ENCODE data around the gene NR2F2.

NR2F2 gene

DNA sequence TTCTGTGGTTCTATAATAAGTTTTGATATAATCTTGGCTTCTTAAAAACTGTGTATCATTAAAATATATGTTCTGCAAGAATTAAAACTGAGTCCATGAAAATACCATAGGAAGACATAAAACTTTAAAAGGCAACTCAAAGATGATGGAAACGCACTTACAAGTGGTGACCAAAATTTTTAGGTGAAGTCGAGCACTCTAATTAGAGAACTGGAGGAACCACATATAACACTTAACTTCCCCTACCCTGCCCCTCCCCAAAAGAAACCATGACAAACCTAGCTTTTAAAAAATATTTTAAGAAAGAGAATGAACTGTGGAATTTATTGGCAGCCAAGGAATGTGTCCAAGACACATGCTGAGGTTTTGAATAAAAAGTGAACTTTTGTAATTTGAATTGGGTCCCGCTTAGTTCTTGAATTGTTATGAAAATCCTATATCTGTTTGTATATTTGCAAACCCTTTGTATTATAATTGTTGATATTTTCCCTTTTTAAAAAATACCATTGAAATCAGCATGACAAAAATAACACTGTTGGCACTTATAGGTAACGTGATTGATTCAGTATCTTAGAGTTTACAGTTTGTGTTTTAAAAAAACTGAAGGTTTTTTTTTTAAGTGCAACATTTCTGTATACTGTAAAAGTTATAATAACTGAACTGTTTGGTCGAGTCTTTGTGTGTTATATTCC lies 7.7 kb downstream of the NR2F2 start:
- Histone ChIP-seq H3F3A (ENCODE audit: control insufficient read depth, insufficient read depth) (no peaks in the 10 kb centered on the region), H3K4me1 (ENCODE audit: control insufficient read depth, low read length) (no peaks in the 10 kb centered on the region), H4K20me1 (ENCODE audit: control insufficient read depth, insufficient read depth, low read depth, low read length) (no peaks in the 10 kb centered on the region), H3K9me2 (replicated peaks; ENCODE audit: control insufficient read depth, low read length) (no peaks in the 10 kb centered on the region), H3K36me3 (ENCODE audit: control insufficient read depth, low read length) (no peaks in the 10 kb centered on the region), H3K9me3 (ENCODE audit: control insufficient read depth, insufficient read depth, low read length) (peaks cover 6% of the 10 kb centered on the region; the same call in 1 of the 2 replicates), H3K79me2 (ENCODE audit: control insufficient read depth, low read length) (no peaks in the 10 kb centered on the region), H3K4me2 (ENCODE audit: low read length) (no peak overlapping the region), H3K27me3 (ENCODE audit: control insufficient read depth, low read length) (no peaks in the 10 kb centered on the region), H3K4me3 (ENCODE audit: low read length) (no peak overlapping the region), H3K27ac (ENCODE audit: low read depth, low read length) (no peak overlapping the region)
- TF ChIP-seq CTCF (IDR thresholded peaks at IDR 0.05; ENCODE audit: low read depth, low read length, poor library complexity, severe bottlenecking), result no peak
- no peak for TF ChIP-seq EZH2phosphoT487 (IDR thresholded peaks at IDR 0.05; ENCODE audit: borderline replicate concordance, low read length)

DNA sequence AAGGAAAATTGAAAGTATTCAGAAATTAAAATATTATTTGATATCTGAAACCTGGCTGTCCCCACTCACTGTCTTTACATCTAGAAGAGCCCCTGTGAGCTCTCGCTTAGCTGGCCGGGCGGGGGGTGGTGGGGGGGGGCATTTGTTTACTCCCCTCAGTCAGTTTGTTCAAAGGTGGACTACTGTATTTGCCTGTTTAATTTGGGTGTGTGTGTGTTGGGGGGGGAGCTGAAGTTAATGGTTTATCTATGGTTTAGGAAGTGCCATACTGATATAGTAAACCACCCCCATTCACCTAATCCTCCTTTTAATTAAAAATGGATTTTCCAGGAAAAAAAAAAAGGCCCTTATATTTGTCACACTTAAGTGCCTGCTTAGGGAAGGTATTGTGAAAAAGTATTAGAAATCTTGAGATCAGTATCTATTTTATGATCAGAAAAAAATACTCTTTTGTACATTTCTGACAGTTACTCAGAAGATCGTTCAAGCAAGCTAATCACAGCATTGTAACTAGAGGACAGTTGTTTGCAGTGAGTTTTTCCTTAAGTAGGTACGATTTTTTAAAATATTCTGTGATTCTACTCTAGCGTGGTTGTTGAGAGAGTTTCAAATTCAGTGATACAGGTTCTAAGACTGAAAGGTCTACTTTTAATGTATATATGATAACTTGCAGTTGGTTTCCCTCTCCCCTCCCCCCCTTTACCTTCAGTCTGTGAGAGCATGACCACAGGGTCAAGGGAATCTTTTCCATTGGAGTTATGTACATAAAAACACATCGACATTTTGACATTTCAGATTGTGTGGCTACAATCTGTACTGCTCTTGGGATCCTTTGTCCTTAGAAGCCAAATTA lies 8.5 kb downstream of the NR2F2 start:
- H3K79me2 ChIP-seq (ENCODE audit: control insufficient read depth, low read length), result no peaks in the 10 kb centered on the region
- H3K9me3 ChIP-seq (ENCODE audit: control insufficient read depth, insufficient read depth, low read length), result 0 out of 2 replicates have a peak, but pooled peaks cover 3% of the 10 kb centered on the region
- no peaks in the 10 kb centered on the region for H4K20me1 ChIP-seq (ENCODE audit: control insufficient read depth, insufficient read depth, low read depth, low read length)
- H3K4me3 ChIP-seq (ENCODE audit: low read length), result no peak overlapping the region
- no peaks in the 10 kb centered on the region for H3F3A ChIP-seq (ENCODE audit: control insufficient read depth, insufficient read depth)
- no peaks in the 10 kb centered on the region for H3K36me3 ChIP-seq (ENCODE audit: control insufficient read depth, low read length)
- no peak overlapping the region for H3K27ac ChIP-seq (ENCODE audit: low read depth, low read length)
- no peak overlapping the region for H3K4me2 ChIP-seq (ENCODE audit: low read length)
- TF ChIP-seq CTCF (IDR thresholded peaks at IDR 0.05; ENCODE audit: low read depth, low read length, poor library complexity, severe bottlenecking), result no peak
- no peak for TF ChIP-seq EZH2phosphoT487 (IDR thresholded peaks at IDR 0.05; ENCODE audit: borderline replicate concordance, low read length)
- H3K9me2 ChIP-seq (replicated peaks; ENCODE audit: control insufficient read depth, low read length), result no peaks in the 10 kb centered on the region
- no peaks in the 10 kb centered on the region for H3K27me3 ChIP-seq (ENCODE audit: control insufficient read depth, low read length)
- H3K4me1 ChIP-seq (ENCODE audit: control insufficient read depth, low read length), result no peaks in the 10 kb centered on the region

- H3K27me3 ChIP-seq (ENCODE audit: control insufficient read depth, low read length), result no peaks in the 10 kb centered on the region
- H3K4me2 ChIP-seq (ENCODE audit: low read length), result no peak overlapping the region
- no peaks in the 10 kb centered on the region for H3K9me2 ChIP-seq (replicated peaks; ENCODE audit: control insufficient read depth, low read length)
- no peaks in the 10 kb centered on the region for H3K36me3 ChIP-seq (ENCODE audit: control insufficient read depth, low read length)
- no peaks in the 10 kb centered on the region for H3K9me3 ChIP-seq (ENCODE audit: control insufficient read depth, insufficient read depth, low read length)
- no peak overlapping the region for H3K27ac ChIP-seq (ENCODE audit: low read depth, low read length)
- H4K20me1 ChIP-seq (ENCODE audit: control insufficient read depth, insufficient read depth, low read depth, low read length), result no peaks in the 10 kb centered on the region
- TF ChIP-seq CTCF (IDR thresholded peaks at IDR 0.05; ENCODE audit: low read depth, low read length, poor library complexity, severe bottlenecking) (no peak), EZH2phosphoT487 (IDR thresholded peaks at IDR 0.05; ENCODE audit: borderline replicate concordance, low read length) (no peak)
- no peak overlapping the region for H3K4me3 ChIP-seq (ENCODE audit: low read length)
- H3F3A ChIP-seq (ENCODE audit: control insufficient read depth, insufficient read depth), result no peaks in the 10 kb centered on the region
- H3K4me1 ChIP-seq (ENCODE audit: control insufficient read depth, low read length), result no peaks in the 10 kb centered on the region
- H3K79me2 ChIP-seq (ENCODE audit: control insufficient read depth, low read length), result no peaks in the 10 kb centered on the region
These were observed 9.3 kb downstream of the NR2F2 start for GRCh38 chr15:96339619-96340347.
